ENCODE measurements around the gene ODC1.
"Not testable (repeated sequence)": the region's sequence is repeated elsewhere in the genome, so short reads cannot be mapped to it uniquely, and the experiment has no call there.

The ODC1 gene

DNA sequence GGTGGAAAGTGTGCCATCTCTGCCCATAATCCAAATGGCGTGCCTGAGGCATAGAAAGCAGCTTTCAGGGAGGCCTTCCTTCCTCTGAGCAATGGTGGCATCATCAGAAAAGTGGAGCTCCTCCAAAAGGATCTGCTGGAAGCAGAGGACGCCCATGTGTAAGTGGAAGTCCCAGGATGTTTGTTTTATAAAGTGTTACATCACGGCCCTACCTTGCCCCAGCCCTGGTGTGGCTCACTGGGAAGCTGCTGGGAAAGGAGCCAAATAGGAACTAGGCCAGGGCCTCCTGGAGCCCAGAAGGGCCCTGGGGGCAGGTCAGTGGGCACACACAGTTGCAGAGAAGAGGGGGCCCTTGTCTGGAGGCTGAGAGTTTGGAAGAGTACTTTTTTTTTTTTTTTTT lies 4.2 kb upstream of the ODC1 start:
- DNase-seq, result peak; percentile 65

DNA sequence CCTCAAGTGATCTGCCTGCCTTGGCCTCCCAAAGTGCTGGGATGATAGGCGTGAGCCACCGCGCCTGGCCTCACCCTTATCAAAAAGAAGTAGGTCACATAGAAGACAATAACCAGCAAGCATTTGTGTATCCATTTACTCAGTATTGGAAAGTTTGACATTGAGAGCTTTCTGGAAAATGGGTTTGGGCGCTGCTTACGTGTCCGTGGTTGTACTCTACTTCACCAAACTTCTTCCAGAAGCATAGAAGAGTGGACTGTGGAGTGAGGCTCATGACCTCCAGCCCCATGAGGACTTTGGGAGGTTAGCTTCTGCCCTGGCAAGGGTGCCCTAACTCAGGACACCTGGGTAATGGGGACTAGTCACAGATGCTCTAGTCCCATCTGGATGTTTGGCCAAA lies 3.7 kb upstream of the ODC1 start:
- no peak for DNase-seq

DNA sequence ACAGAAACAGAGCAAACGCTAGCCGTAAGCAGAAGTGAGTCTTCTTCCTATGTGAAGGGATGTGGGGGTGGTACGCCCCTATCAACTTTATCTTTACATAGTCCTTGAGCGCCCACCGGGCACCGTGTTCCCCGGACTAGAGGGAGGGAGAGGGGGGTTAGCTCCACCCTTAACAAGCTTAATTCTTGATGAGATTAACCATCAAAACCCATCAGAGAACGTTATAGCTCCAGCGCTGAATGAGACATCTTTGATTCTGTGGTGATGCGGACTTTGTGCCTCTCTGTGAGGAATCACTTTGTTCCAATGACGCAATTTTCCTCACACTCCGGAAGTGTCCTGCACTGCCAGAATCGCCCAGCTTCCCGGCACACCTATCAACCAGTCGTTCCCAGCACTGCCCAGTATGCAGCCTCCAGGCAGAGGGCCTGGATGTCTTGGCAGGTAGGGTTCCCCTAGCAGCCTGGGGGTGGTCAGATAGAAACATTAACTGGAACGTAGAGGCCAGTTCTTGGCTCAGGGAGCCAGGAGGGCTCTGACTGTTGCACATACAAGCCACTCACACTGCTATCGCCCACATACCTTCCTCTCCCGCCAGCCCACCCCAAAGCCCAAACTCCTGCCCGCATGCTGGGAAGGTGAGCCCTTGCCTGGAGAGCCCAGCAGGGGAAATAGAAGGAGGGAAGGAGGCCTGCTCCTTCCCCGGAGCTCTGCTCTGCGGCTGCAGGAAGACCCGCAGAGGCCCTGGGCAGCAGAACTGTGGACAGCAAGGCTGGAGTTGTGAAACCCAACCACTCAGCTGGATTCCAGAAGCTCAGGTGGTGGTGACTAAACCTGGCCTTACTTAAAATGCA lies 1.9 kb upstream of the ODC1 start:
- no peak for DNase-seq

DNA sequence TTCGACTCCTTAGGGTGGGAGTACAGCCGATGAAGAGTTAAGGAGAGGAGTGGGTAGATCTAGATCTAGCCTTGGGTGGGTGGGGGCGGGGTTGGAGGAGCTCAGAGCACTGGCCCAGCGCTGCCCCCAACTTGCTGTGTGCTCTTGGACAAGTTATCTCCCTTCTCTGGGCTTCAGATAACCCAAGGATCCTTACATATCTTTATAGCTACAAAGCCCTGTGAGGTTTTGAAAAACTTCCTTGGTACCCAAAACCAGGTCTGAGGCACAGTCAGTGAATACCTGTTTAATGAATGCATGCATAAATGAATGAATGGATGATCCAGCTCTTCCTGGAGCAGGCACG lies 1.3 kb upstream of the ODC1 start:
- no peak for DNase-seq

DNA sequence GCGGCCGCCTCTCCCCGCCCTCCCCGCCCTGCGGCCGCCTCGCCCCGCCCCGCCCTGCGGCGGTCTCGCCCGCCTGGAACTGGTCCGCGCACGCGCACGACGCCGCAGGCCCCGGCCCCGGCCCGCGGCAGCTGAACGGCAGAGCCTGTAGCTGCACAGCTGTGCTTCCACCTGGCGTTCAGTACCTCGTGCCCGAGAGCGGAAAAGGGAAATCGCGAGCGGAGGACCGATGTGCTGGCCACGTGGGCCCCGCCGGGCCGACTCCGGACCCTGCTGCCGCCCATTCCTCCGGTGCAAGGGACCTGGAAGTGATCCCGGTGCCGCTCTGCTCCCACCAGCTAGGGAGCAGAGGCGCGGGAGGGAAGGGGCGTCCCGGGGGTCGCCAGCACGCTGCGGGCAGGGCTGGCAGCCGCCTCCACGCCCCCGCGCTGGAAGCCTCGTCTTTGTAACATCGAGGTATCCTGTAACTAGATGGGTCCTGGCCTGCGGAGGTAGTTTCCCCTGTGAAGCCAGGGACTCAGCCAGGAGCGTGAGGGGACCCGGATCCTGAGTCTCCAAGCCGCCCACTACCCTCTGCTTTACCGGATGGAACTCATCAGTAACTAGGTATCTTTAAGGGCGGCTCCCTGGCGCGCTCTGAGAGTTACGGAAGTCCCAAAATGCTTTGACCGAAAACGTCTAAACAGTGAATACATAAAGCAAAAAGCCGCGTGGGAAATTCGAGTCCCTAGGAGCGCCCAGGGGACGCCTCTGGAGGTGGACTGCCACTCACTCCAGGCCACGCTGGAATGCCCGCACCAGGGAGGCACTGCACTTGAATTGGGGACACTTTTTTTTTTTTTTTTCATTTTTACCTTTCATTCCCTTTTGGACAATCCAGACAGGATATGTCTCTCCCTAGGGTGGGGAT lies 704 bp upstream of the ODC1 start:
- DNase-seq, result peak; percentile 90

DNA sequence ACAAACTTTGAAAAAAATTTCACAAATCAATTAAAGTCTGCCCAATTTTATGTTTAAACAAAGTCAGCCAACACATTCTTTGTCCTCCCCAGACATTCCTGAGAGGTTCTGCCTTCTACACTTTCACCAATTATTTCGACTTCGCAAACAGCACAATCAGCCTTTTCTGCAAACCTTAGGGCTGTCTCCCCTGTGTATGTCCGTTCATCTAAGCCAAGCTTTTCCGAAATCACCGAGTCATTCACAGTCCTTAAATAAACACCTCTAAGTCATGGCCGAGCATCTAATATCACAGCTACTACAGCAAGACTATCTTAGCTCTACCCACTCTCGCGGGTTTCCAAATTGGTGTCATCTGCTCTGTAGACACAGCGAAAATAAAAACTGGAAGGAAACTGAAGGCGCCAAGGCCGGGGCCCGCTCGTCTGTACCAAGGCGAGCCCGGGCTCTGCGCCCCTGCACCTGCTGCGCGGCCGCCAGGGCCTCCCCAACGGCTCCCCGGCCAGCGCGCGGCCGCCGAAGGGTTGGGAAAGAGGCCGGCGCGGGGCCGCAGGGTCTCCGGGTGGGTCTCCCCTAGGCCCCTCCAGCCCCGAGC lies 730 bp downstream of the ODC1 start:
- DNase-seq, result peak; percentile 19

DNA sequence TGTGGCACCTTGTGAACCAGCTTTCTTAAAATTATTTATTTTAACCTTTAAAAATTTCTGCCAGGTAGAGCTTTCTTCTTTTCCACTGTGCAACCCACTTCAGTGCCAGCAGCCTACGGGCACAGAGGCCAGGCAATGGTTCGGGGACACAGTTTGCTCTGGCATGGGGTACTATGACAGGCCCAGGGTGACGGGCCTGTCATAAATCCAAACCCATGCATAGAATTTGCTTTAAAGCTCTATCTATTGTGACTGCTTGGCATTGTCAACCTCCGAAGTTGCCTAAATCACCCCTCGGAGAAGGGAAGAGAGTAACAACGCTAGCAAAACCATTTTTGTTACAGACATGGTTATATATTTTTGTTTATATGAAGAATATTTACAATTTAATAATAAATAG lies 1.5 kb downstream of the ODC1 start:
- no peak for DNase-seq

DNA sequence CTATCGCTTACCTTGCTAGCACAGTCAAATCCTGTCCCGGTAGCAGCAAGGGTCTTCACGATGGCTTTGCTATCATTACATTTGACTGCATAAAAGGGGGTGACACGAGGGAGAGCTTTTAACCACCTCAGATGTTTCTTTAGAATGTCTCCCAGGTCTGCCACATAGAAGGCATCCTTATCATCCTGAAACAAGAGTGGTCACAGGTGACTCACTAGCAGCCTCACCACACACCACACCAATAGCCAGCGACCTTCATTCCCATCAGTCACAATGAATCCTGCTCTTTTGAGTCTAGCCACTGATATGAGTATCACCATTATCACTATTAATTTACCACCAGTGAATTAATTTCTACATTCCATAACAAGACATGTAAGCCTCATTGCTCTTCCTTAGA lies 3.7 kb downstream of the ODC1 start:
- no peak for DNase-seq

DNA sequence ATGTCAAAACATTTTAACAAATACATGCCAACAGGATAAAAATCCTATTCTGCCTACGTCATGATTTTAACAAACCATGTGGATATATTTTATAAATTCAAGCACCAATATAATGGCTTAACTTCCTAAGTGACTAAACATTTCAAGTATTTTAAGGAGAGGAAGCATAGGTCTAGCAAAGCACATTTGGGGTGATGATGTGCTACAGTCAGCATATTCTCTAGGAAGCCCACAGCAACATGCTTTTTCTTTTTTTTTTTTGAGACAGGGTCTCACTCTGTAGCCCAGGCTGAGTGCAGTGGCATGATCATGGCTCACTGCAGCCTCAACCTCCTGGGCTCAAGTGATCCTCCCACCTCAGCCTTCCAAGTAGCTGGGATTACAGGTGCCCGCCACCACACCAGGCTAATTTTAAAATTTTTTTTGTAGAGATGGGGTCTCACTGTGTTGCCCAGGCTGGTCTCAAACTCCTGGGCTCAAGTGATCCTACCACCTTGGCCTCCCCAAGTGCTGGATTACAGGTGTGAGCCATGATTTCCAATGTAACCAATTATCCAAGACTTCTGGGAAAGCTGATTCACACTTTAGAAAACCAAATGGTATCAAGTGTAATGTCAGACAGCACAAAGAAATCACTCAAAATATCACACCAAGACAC lies 5.5 kb downstream of the ODC1 start:
- DNase-seq, result not testable (repeated sequence)

DNA sequence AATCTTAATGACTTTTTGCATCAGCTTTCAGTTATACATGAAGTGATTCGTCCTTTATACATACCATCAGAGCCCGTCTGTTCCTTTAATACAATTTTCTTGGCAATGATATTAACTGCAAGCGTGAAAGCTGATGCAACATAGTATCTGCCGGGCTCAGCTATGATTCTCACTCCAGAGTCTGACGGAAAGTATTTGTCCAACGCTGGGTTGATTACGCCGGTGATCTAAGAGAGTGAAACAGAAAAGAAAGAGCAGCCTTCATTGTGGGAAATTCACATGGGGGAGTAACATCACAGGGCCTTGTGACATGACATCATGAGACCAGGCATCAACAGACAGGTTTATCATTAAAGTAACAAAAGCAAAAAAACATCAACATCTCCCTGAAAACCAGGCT lies 6.2 kb downstream of the ODC1 start:
- no peak for DNase-seq

DNA sequence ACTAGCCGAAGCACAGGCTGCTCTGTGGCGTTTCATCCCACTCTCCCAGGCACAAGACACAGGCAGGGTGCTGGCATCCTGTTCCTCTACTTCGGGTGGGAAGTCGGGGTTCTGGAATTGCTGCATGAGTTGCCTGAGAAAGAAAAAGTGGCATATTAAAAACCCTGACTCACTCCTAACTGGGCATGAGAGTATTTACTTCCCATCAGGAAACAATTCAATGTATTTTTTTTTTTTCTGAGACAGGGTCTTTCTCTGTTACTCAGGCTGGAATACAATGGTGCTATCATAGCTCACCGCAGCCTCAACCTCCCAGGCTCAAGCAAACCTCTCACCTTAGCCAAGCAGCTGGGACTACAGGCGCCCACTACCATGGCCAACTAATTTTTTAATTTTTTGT lies 7.4 kb downstream of the ODC1 start:
- DNase-seq, result no peak

DNA sequence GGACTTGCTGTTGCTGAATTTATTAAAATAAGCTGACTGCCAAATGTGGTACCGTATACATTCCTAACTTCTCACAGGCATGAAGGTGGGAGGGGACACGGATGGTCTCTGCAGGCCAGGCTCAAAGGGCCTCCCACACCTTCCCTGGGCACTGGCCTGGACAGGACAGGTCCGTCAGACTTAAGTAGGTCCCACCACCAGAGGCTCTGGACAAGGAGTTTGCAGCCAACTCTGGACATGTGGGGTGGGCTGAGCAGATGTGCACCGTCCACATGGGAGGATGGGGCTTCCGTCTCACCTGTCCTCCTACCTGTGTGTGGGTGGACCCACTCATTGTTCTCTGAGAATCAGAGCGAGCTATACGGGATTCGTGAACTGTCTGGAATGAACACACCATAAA lies 8.2 kb downstream of the ODC1 start:
- no peak for DNase-seq

DNA sequence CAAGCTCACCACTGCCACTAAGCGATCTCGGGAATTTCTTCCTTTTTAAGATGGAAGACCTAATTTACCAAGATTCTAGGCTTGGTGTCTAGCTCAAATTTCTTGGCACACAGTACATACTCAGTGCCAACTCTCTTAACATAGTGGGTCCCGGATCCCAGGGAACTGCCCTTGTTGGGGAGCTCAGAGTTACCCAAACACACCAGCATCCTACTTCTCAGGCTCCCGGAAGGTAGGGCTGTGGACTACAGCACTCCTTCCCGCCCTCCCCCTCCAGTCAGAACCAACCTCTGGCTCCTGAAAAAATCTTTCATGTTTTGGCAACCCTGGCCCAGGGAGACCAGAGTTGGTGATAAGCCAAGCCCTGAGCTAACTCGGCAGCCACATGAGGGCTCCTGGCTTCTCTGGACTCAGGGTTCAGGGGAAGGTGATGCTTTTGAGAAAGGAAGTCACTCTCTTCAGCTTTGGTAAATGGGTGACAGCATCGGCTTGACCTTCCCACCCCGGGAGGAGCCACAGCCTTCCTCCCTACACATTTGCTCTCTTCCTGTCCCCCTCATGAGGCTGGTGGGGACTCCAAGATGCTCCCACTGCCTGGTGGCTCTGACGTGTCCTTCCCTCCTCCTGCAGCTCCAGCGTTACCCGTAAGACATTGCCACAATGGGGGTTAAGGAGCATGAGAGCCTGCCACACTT lies 8.8 kb downstream of the ODC1 start:
- no peak for DNase-seq

DNA sequence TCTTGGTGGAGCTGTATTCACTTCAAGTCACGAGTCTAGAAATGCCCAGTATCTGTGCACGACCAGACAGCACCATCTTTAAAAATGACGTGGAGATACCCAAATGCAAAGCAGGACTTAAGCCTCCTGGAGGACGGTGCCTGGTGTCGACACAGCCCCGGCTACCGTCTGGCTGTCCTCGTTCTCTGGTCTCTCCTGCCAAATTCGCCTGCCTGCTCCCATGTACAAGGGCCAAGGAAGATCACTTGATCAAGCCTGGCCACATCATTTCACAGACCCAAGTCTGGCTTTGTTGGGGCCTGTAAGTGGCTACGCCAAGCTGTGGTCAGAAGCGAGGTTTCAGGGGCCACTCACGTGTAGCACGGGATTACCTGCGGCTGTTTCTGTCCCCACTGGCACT lies 9.4 kb downstream of the ODC1 start:
- DNase-seq, result peak; percentile 24

DNA sequence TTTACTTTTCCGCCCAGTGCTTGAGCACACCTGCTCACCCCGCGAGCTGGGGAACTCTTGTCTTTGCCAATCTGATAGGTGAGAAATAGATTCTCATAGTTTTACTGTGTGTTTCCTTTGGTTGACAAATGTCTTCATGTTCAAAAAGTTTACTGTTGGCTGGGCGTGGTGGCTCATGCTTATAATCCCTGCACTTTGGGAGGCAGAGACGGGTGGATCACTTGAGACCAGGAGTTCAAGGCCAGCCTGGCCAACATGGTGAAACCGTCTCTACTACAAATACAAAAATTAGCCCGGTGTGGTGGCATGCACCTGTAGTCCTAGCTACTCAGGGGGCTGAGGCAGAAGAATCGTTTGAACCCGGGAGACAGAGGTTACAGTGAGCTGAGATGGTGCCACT lies 10.3 kb downstream of the ODC1 start:
- no peak for DNase-seq

DNA sequence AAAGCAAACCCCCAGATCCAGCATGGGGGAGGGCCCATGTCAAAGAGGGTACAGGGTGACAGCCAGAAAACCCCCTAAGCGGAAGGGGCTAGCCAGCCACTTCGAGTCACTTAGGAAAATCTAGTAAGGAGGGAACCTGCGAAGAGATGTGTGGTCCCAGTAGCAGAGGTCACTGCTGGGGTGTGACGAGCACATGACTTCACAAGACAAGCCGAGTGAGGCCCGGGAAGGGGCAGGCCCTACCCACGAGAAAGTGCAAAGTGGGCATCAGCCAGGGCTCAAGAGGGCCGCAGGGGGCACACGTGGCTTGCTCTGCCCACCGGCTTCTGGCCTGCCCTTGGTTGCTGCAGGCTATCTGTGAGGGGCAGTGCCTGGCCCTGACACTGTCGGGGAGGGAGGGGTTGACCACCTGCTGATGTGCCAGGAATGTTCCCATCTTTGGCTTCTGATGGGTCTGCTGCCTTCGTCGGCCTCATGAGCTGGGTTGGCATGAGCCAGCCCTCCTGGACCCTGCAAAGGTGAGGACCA lies 11.5 kb downstream of the ODC1 start:
- DNase-seq, result no peak

DNA sequence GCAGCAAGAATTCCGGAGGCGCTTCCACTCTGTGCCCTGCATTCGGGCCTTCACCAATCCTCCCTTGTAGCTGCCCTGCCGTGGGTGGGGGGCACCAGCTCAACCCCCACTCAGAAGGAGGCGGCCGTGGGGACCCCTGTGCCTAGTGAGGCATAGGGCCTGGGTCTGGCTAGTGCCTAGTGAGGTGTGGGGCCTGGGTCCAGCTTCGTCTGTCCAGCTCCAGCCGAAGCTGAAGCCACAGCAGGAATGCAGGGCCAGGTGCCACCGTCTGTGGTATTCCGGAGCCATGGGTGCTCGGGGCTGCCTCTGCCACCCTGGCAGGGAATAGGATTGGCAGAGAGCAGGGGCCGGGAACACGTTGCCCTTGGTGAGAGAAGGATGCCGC lies 12.3 kb downstream of the ODC1 start:
- DNase-seq, result no peak

DNA sequence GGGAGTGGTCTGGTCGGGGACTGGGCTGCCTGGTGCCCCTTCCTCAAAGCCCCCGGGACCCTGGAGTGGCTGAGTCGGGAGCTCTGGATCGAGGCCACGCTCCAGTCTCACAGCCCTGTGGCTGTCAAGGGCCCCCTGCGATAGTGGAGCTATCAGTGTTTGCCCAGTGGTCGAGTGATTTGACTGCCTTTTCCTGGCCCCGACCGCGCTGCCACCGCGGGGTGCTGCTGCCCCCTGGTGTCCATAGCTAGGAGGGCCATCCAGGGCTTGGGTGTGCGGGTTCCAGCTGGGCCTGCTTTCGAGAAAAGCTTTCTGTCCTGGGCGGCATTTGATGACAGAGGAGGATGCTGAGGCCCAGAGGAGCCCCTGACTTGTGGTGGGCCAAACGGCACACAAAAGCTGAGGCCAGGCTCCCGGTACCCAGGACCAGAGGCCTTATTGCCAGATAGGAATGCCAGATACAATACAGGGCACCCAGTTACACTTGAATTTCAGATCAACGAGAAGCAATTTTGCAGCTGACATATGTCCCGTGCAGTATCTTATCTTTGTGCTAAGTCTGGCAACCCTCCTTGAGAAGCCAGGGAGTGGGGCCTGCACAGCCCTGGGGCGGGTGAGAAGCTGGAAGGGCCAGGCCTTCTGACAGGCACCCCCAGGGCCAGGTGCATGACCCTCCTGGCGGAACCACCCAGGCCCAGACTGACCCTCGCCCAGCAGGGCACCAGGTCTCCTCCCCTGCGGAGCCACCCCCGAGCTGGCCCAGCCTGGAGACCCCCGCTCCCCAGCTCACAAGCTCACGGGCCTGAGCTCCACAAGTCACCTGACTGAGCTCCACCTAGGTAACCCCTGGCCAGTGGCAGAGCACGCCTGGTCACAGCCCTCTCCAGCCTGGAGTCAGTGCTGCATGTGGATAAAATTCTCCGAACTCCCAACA lies 13.0 kb downstream of the ODC1 start:
- peak; percentile 41 for DNase-seq

DNA sequence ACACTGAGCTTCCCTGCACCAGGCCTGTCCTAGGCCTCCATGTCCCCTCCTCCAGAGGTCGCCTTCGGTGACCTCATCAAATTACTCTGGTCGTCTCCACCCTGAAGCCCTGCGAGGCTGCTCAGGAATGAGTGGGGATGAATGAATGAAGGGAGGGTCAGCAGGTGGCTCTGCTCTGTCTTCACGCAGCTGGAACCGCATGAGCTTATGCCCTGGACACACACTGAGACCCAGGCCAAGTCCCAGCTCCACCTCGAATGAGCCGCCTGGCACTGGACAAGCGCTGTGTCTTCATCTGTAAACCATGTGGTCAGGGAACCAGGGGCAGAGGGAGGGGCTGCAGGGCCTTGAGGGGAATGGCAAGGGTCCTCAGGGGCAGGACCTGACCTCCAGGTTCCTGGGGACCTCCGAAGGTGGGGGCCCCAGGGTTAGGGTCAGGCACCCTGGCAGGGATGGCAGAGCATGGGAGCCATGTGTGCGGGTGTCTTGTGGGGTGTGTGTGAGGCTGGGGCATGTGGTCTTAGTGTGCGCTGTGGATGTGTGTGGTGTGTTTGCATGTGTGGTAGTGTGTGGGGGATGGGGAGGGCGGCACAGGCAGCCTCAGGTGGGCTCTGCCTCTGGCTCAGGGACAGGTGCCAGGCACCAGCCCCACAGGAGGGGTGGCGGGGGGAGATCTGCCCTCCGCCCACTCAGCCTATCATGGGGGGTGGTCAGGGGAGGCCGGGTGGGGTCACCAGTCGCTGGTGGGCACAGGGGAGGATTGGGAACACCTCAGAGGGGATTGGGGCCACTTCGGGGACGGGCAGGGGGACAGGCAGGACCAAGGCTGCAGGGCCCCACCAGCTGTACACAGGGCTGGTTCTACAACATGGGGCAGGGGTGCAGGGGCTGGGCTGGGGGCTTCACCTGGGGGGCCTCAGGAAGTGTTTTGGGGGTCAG lies 13.9 kb downstream of the ODC1 start:
- DNase-seq, result no peak

All from DMS 273 treated with DMSO at 0.1 percent for 48 hours (cell line).